ENCODE measurements around the gene SUCLG2.
"Not testable (repeated sequence)": the region's sequence is repeated elsewhere in the genome, so short reads cannot be mapped to it uniquely, and the experiment has no call there.

SUCLG2 gene

DNA sequence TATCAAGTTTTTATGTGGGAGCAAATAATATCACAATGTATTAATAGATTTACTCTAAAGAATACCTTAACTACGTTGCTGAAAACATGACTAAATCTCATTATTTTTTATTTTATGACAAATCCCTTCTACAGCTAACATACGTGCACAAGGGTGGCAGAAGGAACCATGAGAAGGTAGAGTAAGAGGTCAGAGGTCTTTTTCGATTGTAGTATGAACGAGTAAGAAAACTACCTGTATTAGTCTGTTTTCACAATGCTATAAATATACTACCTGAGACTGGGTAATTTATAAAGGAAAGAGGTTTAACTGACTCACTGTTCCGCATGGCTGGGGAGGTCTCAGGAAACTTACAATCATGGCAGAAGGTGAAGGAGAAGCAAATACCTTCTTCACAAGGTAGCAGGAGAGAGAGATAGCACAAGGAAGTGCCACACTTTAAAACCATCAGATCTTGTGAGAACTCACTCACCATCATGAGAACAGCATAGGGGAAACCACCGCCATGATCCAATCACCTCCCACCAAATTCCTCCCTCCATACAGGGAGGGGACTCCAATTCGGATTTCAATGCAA is 95.3 kb downstream of the SUCLG2 start:
- DNase-seq (ENCODE audit: low spot score) = no peak

- peak; percentile 25 for DNase-seq (ENCODE audit: low spot score)
These were observed 96.0 kb downstream of the SUCLG2 start for GRCh38 chr3:67558426-67558825.

DNA sequence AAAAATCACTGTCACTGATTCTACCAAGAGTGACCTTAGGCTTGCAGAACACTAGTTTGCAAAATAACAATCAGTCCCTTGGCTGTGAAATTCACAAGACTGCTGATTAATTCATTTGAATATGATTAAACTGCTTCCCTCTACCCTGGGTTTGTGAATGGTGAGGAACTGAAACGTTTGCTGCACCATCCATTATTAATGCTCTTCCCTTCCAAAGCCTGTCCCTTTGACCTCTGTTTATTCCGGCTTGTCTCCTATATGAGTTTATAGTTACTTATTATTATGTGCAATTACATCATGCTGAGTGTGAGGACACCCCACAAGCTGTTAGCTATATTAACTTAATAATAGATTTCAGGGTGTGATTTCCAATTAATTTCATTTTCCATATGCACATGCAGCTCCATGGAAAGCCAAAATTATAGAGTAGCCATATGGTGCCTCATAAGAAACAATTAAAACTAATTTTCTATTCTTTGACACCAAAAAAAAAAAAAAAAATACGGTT is 96.5 kb downstream of the SUCLG2 start:
- DNase-seq (ENCODE audit: low spot score) = no peak

GRCh38 chr3:67551361-67552016 is 102.9 kb downstream of the SUCLG2 start:
- DNase-seq (ENCODE audit: low spot score) = no peak

- no peak for DNase-seq (ENCODE audit: low spot score)
These were observed 103.9 kb downstream of the SUCLG2 start for GRCh38 chr3:67550541-67550940.

GRCh38 chr3:67542502-67543250 is 111.7 kb downstream of the SUCLG2 start:
- not testable (repeated sequence) for DNase-seq (ENCODE audit: low spot score)

- DNase-seq (ENCODE audit: low spot score) = no peak
These were observed 114.1 kb downstream of the SUCLG2 start for GRCh38 chr3:67540198-67540894.

GRCh38 chr3:67537203-67537602 is 117.2 kb downstream of the SUCLG2 start:
- DNase-seq (ENCODE audit: low spot score) = not testable (repeated sequence)

DNA sequence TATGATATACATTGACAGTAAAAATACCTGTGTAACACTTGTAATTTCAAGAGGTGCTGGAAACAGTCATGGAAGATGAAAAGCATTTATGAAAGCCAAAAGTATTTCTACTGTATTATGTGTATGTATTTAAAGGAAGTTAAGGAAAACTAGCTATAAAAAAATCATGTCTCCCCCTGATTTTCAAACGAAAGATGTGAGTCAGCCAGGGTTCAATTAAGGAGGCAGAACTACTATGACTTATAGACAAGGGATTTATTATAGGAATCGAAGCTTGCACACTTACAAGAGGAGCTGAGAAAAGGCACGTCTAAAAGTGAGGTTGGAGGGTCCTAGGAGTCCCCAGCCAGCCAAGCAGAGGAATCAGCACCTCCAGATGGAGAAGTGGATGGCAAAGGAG is 119.4 kb downstream of the SUCLG2 start:
- DNase-seq (ENCODE audit: low spot score) = no peak

- DNase-seq (ENCODE audit: low spot score) = peak; percentile 5
These were observed 119.8 kb downstream of the SUCLG2 start for GRCh38 chr3:67534594-67534993.

- peak; percentile 44 for DNase-seq (ENCODE audit: low spot score)
These were observed 123.0 kb downstream of the SUCLG2 start for GRCh38 chr3:67531181-67532101.

GRCh38 chr3:67529915-67530314 is 124.5 kb downstream of the SUCLG2 start:
- DNase-seq (ENCODE audit: low spot score) = no peak

DNA sequence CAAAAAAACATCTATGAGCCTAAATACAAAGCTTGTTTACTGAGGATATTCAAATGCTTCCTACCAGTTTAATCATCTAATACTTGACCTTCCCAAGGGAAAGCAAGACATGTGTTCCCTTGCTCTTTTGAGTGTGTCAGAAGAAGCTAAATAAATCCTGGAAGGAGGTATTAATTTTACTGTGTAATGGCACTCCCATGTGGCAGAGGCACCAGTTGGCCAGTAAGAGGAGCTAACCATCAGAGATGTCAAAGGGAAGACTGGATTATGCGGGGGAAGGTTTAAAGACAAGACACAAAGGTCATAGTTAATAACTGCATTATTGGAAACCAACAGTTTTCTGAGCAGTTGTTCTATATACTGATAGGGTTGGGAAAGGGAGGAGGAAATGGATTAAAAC is 125.1 kb downstream of the SUCLG2 start:
- no peak for DNase-seq (ENCODE audit: low spot score)

DNA sequence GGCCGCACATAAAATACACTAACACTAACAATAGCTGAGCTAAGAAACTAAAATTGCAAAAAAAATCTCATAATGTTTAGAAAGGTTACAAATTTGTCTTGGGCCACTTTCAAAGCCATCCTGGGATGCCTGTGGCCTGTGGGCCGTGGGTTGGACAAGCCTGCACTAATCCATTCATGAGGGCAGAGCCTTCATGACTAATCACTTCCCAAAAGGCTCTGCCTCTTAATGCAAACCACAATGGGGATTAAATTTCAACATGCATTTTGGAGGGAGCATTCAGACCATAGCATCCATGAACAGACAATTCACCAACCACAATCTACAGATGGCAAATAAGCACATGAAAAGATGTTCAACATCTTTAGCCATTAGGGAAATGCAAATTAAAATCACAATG is 128.2 kb downstream of the SUCLG2 start:
- DNase-seq (ENCODE audit: low spot score) = peak; percentile 69

DNA sequence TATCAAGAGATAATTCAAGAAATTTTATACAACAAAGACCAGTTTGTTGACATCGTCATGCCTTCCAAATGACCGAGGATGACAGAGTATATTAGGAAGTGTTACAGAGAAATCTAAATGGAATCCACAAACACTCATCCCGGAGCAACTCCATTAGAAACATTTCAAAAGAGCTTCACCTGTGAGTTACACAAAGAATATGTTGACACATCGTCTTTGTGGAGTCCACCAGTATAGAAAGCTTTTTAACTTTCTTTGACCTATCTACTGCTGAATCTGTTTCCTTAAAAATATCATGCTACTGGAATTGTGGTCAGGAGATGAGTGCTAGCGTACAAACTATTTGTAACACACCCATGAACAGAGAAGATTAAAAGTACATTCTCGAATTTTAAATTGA is 130.4 kb downstream of the SUCLG2 start:
- peak; percentile 9 for DNase-seq (ENCODE audit: low spot score)

GRCh38 chr3:67522081-67522480 is 132.3 kb downstream of the SUCLG2 start:
- DNase-seq (ENCODE audit: low spot score) = no peak

DNA sequence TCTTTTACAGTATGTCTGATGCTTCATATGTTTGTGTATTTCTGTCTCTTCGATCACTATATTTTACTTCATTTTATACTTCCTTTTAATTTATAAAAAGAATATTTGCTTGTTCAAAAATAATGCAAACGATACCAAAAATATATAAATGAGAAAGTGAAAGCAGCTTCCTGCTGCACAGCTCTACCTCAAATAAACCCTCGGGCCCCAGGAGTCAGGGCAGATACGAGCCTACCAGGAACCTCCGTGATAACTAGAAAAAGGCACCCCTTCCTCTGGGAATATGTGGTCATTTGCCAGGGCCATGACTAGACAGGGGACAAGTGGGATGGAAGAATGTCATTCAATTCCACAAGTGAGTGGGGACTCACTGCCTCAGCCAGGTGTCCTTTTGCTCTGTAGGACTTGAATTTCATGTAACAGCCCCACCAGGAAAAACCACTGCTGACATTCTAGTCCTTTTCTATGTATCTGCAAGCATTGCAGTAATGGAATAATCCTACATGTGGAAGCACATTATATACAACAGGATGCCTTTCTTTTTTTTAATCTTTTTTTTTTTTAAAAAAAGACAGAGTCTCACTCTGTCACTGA is 133.3 kb downstream of the SUCLG2 start:
- no peak for DNase-seq (ENCODE audit: low spot score)

- DNase-seq (ENCODE audit: low spot score) = no peak
These were observed 136.2 kb downstream of the SUCLG2 start for GRCh38 chr3:67518236-67518635.

- DNase-seq (ENCODE audit: low spot score) = no peak
These were observed 136.6 kb downstream of the SUCLG2 start for GRCh38 chr3:67517781-67518180.

DNA sequence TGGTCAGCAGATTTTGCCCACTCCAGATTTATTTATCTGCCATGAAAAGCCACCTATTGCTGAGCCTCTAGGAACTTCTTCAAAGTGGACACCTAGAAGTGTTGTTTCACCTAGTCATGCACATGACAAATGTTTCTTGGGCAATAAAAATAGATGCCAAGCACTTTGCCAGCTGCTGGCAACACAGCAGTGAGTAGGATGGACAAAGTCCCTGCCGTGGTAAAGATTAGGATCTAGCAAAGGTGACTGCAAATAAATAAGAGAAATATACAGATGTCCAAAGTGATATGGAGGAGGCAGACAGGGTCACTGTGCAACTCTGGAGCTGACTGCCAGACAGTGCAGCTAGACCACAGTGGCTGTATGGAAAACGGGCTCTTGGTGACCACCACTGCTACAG is 137.9 kb downstream of the SUCLG2 start:
- no peak for DNase-seq (ENCODE audit: low spot score)

- no peak for DNase-seq (ENCODE audit: low spot score)
These were observed 138.6 kb downstream of the SUCLG2 start for GRCh38 chr3:67515778-67516177.
